Common myeloid progenitor, CD34-positive (primary cell): Measurements from ENCODE around the gene ENOSF1.
A peak's percentile ranks its signal among the peaks of the same experiment; 100 is the strongest.
"Not testable (repeated sequence)": the region's sequence is repeated elsewhere in the genome, so short reads cannot be mapped to it uniquely, and the experiment has no call there.

Experiments used
- CTCF ChIA-PET: fragments of 350-600 bp; sonication (Branson Sonifier 250); formaldehyde crosslinking; loops from one replicate; lab custom pipeline; 2021; ENCODE audit warnings: antibody characterized with exemption; lab: Charles Lee
- POLR2A ChIA-PET: fragments of 350-600 bp; sonication (Branson Sonifier 250); formaldehyde crosslinking; loops from one replicate; lab custom pipeline; 2021; ENCODE audit warnings: antibody characterized with exemption; lab: Charles Lee
- DNase-seq, 3 donors: peaks; one replicate each; pipeline versions ENCODE4 v3.0.0 to v3.0.0-alpha.2; 2013
- H3K27ac ChIP-seq, 2 experiments: 1 replicate in 1 of 2; 2 replicates in 1 of 2; pipeline ENCODE4 v1.7.0; 2013; ENCODE audit warnings: inconsistent platforms in 2 of 2, low read length in 2 of 2, mild to moderate bottlenecking in 2 of 2, low read depth in 1 of 2, moderate library complexity in 1 of 2; ENCODE audit not compliant: severe bottlenecking in 2 of 2, insufficient read depth in 1 of 2, poor library complexity in 1 of 2
- H3K27me3 ChIP-seq, 5 experiments: replicated peaks in 2 of 5; 1 replicate in 3 of 5; 2 replicates in 2 of 5; pipeline versions ENCODE4 v1.6.1 to v1.7.0; 2013; ENCODE audit warnings: low read length in 4 of 5, mild to moderate bottlenecking in 2 of 5, moderate library complexity in 2 of 5, inconsistent platforms in 1 of 5; ENCODE audit not compliant: insufficient read depth in 5 of 5, control insufficient read depth in 4 of 5
- H3K36me3 ChIP-seq, 4 experiments: 1 replicate in 2 of 4; 2 replicates in 2 of 4; pipeline versions ENCODE4 v1.6.1 to v1.7.0; 2013; ENCODE audit warnings: low read length in 3 of 4, control low read depth in 1 of 4, mild to moderate bottlenecking in 1 of 4; ENCODE audit not compliant: control insufficient read depth in 4 of 4, insufficient read depth in 4 of 4
- H3K4me1 ChIP-seq, 4 experiments: 1 replicate in 3 of 4; 2 replicates in 1 of 4; pipeline versions ENCODE4 v1.6.1 to v1.7.1; 2013; ENCODE audit warnings: low read length in 3 of 4, mild to moderate bottlenecking in 3 of 4, control low read depth in 1 of 4, inconsistent platforms in 1 of 4, moderate library complexity in 1 of 4; ENCODE audit not compliant: control insufficient read depth in 4 of 4, insufficient read depth in 4 of 4; ENCODE audit errors: control extremely low read depth in 1 of 4
- H3K4me3 ChIP-seq, 7 experiments: 1 replicate in 4 of 7; 2 replicates in 3 of 7; pipeline versions ENCODE4 v1.5.1 to v1.7.0; 2013; ENCODE audit warnings: mild to moderate bottlenecking in 7 of 7, low read length in 6 of 7, moderate library complexity in 6 of 7, inconsistent platforms in 2 of 7, low read depth in 2 of 7, control low read depth in 1 of 7; ENCODE audit not compliant: insufficient read depth in 4 of 7, control insufficient read depth in 1 of 7; ENCODE audit errors: extremely low read depth in 1 of 7
- H3K9me3 ChIP-seq, 5 experiments: 1 replicate in 4 of 5; 2 replicates in 1 of 5; pipeline versions ENCODE4 v1.6.1 to v1.7.1; 2013; ENCODE audit warnings: low read length in 4 of 5, mild to moderate bottlenecking in 2 of 5, inconsistent platforms in 1 of 5, low read depth in 1 of 5, moderate library complexity in 1 of 5; ENCODE audit not compliant: control insufficient read depth in 4 of 5, insufficient read depth in 2 of 5; ENCODE audit errors: control extremely low read depth in 1 of 5
- WGBS: methylation state at CpG from one replicate; pipeline ENCODE4 v1.1.5; 2013; ENCODE audit not compliant: insufficient coverage; 5-methylcytosine and 5-hydroxymethylcytosine counted together

The ENOSF1 gene

DNA sequence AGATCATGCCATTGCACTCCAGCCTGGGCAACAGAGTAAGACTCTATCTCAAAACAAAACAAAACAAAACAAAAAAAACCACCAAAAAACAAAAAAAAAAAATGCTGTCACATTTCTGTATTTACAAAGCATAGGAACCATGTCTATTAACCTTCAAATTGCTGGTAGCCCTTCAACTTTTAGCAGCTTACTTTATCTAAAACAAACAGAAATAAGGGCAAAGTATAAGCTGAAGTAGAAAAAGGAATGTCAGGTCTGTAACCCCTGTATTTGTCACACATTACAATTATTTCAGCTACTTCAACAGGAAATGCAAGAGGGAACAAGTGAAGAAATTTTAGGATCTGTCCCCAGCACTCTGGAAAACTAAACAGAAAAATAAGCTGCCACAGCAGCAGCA, 29.6 kb downstream of the ENOSF1 start:
- ChIA-PET CTCF (interaction anchor here (0.6 to 1.7 kb wide), 5 partner anchors 12 to 148 kb away, joined by 3 to 5 read pairs (median 4); no protein-coding TSS in a partner anchor), POLR2A (no interaction called here)
- no peak overlapping the region for H3K4me3 ChIP-seq

DNA sequence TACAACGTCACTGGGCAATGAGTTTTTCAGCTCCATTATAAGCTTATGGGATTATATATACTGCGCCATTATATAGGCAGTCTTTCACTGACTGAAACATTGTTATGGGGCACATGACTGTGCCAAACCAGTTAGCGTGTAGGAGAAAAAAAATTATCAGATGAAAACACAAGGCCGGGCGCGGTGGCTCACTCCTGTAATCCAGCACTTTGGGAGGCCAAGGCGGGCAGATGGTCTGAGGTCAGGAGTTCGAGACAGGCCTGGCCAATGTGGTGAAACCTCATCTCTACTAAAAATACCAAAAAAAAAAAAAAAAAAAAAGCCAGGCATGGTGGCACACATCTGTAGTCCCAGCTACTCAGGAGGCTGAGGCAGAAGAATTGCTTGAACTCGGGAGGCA, 30.0 kb downstream of the ENOSF1 start:
- peak in 2 of 3 donors; percentile 25 to 36 for DNase-seq
- POLR2A ChIA-PET, H3K4me3 ChIP-seq, H3K27me3 ChIP-seq, H3K9me3 ChIP-seq: not testable (repeated sequence)
- CTCF ChIA-PET: interaction anchor here (1.3 to 1.7 kb wide), 4 partner anchors 12 to 148 kb away, joined by 3 to 5 read pairs (median 4); no protein-coding TSS in a partner anchor
- Histone ChIP-seq H3K27ac (peak overlapping the region in 1 of 2 experiments; percentile 23), H3K4me1 (peaks cover 0 to 11% (median 8%) of the 10 kb centered on the region in 4 experiments), H3K36me3 (peaks cover 14 to 83% (median 43%) of the 10 kb centered on the region in 4 experiments)
- WGBS: 90% methylated on average over 4 of the region's 9 CpGs

More for the DNA sequence above, 29.6 kb downstream of the ENOSF1 start:
- no peaks in the 10 kb centered on the region for H3K9me3 ChIP-seq
- no peak overlapping the region for H3K27ac ChIP-seq
- H3K27me3 ChIP-seq: no peaks in the 10 kb centered on the region
- no peak for DNase-seq
- peaks cover 0 to 11% (median 8%) of the 10 kb centered on the region in 4 experiments for H3K4me1 ChIP-seq
- H3K36me3 ChIP-seq: peaks cover 15 to 82% (median 42%) of the 10 kb centered on the region in 4 experiments

DNA sequence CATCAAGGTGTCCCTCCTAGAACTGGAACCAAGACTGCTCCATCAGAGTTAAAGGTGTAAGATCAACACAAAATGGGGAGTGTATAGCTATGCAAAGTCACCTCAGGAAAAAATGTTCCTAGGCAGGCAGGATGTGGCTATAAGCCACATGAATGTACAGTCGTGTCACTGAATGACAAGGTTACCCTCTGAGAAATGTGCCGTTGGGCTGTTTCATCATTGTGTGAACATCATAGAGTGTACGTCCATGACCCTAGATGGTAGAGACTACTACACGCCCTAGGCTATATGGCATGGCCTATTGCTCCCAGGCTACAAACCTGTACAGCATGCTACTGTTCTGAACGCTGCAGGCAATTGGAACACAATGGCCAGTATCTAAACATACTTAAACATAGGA, 30.4 kb downstream of the ENOSF1 start:
- WGBS: 34% methylated on average over 4 of the region's 5 CpGs
- Histone ChIP-seq H3K9me3 (no peaks in the 10 kb centered on the region), H3K27me3 (no peaks in the 10 kb centered on the region), H3K27ac (peak overlapping the region in 1 of 2 experiments; percentile 23), H3K4me1 (peaks cover 0 to 11% (median 8%) of the 10 kb centered on the region in 4 experiments), H3K4me3 (no peak overlapping the region), H3K36me3 (peaks cover 14 to 82% (median 44%) of the 10 kb centered on the region in 4 experiments)
- CTCF ChIA-PET: interaction anchor here (1.3 to 1.7 kb wide), 4 partner anchors 11 to 148 kb away, joined by 3 to 5 read pairs (median 4); no protein-coding TSS in a partner anchor
- DNase-seq: peak in 2 of 3 donors; percentile 82 to 84
- POLR2A ChIA-PET: no interaction called here

GRCh38 chr18:680392-680791, 32.0 kb downstream of the ENOSF1 start:
- no peaks in the 10 kb centered on the region for H3K9me3 ChIP-seq
- ChIA-PET POLR2A (no interaction called here), CTCF (interaction anchor here (0.9 to 2.5 kb wide), 4 partner anchors 10 to 88 kb away, joined by 3 to 6 read pairs (median 3); no protein-coding TSS in a partner anchor)
- peaks cover 13 to 81% (median 49%) of the 10 kb centered on the region in 4 experiments for H3K36me3 ChIP-seq
- no peaks in the 10 kb centered on the region for H3K27me3 ChIP-seq
- H3K4me1 ChIP-seq: peaks cover 0 to 11% (median 8%) of the 10 kb centered on the region in 4 experiments
- DNase-seq: no peak
- H3K4me3 ChIP-seq: no peak overlapping the region
- H3K27ac ChIP-seq: no peak overlapping the region
- 100% methylated on average over 1 of the region's 4 CpGs for WGBS

GRCh38 chr18:679516-679915, 32.9 kb downstream of the ENOSF1 start:
- CTCF ChIA-PET: interaction anchor here (1.2 to 2.5 kb wide), 3 partner anchors 8 to 151 kb away, joined by 3 to 6 read pairs (median 5); no protein-coding TSS in a partner anchor
- Histone ChIP-seq H3K4me3 (no peak overlapping the region), H3K9me3 (no peaks in the 10 kb centered on the region), H3K36me3 (peaks cover 14 to 81% (median 54%) of the 10 kb centered on the region in 4 experiments), H3K27ac (no peak overlapping the region), H3K27me3 (no peaks in the 10 kb centered on the region), H3K4me1 (peaks cover 0 to 11% (median 8%) of the 10 kb centered on the region in 4 experiments)
- WGBS: 94% methylated on average over 3 of the region's 4 CpGs
- POLR2A ChIA-PET: no interaction called here
- no peak for DNase-seq

DNA sequence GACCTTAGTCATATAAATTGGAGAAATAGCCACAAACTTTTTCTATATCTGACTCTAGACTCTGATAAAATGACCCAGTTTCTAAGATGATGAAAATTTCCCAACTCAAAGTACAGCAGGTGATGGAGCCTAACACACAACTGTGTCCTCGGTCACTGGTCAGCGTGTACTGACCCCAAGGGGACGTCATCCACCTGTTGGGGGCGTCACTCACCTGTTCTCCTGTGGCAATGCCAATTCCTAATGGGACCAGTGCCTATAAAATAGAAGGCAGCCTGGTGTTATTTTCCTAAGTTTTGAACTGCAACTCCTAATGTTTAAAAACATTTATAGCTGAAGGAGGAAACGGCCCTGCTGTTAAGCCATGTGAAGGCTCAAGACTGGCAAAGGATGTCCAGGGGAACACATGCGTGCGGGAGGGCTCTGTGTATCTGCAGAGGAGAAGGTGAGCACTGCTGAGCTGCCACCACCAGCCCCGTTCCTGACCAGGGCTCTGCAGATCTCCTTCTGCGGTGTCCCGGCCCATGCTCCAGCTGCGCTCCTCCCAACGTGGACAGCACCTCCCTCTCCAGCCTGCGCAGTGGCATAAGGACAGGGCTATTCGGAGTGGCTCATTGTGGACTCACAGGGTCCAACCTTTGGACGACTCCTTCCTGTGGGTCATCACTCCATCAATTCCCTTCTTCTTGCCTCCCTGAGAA, 33.8 kb downstream of the ENOSF1 start:
- CTCF ChIA-PET: interaction anchor here (0.6 to 2.5 kb wide), 4 partner anchors 8 to 152 kb away, joined by 3 to 6 read pairs (median 4); no protein-coding TSS in a partner anchor

GRCh38 chr18:677951-678381, 34.5 kb downstream of the ENOSF1 start:
- ChIA-PET CTCF (interaction anchor here (0.6 to 2.5 kb wide), 2 partner anchors 7 to 54 kb away, joined by 3 to 6 read pairs; no protein-coding TSS in a partner anchor), POLR2A (no interaction called here)
- H3K27me3 ChIP-seq: no peaks in the 10 kb centered on the region
- DNase-seq: no peak
- peaks cover 0 to 10% (median 5%) of the 10 kb centered on the region in 4 experiments for H3K4me1 ChIP-seq
- H3K27ac ChIP-seq: no peak overlapping the region
- no peak overlapping the region for H3K4me3 ChIP-seq
- H3K36me3 ChIP-seq: peaks cover 18 to 85% (median 56%) of the 10 kb centered on the region in 4 experiments
- 97% methylated on average over 14 of the region's 14 CpGs for WGBS
- H3K9me3 ChIP-seq: no peaks in the 10 kb centered on the region

More for the DNA sequence above, 33.8 kb downstream of the ENOSF1 start:
- DNase-seq: no peak
- Histone ChIP-seq H3K4me1 (peaks cover 0 to 11% (median 8%) of the 10 kb centered on the region in 4 experiments), H3K27ac (no peak overlapping the region), H3K27me3 (no peaks in the 10 kb centered on the region), H3K36me3 (peaks cover 17 to 86% (median 55%) of the 10 kb centered on the region in 4 experiments), H3K4me3 (no peak overlapping the region), H3K9me3 (no peaks in the 10 kb centered on the region)
- POLR2A ChIA-PET: no interaction called here
- WGBS: 99% methylated on average over 15 of the region's 15 CpGs
